Neural progenitor cell (in vitro differentiated cells): ENCODE results near the gene AP4M1. TPM values are rescaled to one million over a fixed set of nuclear protein-coding genes. Genes with fewer than 3 reads are reported as not detected.

Experiments
- DNase-seq: peaks from one replicate; pipeline ENCODE4 v3.0.0-alpha.2; 2016; ENCODE audit warnings: low spot score
- H2AFZ ChIP-seq: fragments of 200-600 bp; sonication (generic); replicated peaks from 2 replicates; pipeline ENCODE4 v1.6.1; 2016; ENCODE audit warnings: antibody characterized with exemption
- H3F3A ChIP-seq: fragments of 200-600 bp; sonication (generic); 2 replicates; pipeline ENCODE4 v1.6.1; 2016; ENCODE audit warnings: antibody characterized with exemption, low read depth
- H3K27ac ChIP-seq: fragments of 200-600 bp; sonication (generic); 2 replicates; pipeline ENCODE4 v1.5.1; 2016; ENCODE audit warnings: mild to moderate bottlenecking
- H3K27me3 ChIP-seq: fragments of 200-600 bp; sonication (generic); 2 replicates; pipeline ENCODE4 v1.6.1; 2016; ENCODE audit warnings: mild to moderate bottlenecking, moderate library complexity
- H3K36me3 ChIP-seq: fragments of 200-600 bp; sonication (generic); 2 replicates; pipeline ENCODE4 v1.5.1; 2016
- H3K4me1 ChIP-seq: fragments of 200-600 bp; sonication (generic); 2 replicates; pipeline ENCODE4 v1.6.1; 2016; ENCODE audit warnings: mixed run types
- H3K4me2 ChIP-seq: fragments of 200-600 bp; sonication (generic); 2 replicates; pipeline ENCODE4 v1.6.1; 2016
- H3K4me3 ChIP-seq: fragments of 200-600 bp; sonication (generic); 2 replicates; pipeline ENCODE4 v1.5.1; 2016
- H3K79me2 ChIP-seq: fragments of 200-600 bp; sonication (generic); 2 replicates; pipeline ENCODE4 v1.6.1; 2016; ENCODE audit warnings: low read depth
- H3K9ac ChIP-seq: fragments of 200-600 bp; sonication (generic); 2 replicates; pipeline ENCODE4 v1.6.1; 2016
- H3K9me3 ChIP-seq: fragments of 200-600 bp; sonication (generic); 2 replicates; pipeline ENCODE4 v1.5.1; 2016; ENCODE audit warnings: low read depth
- H4K20me1 ChIP-seq: fragments of 200-600 bp; sonication (generic); 2 replicates; pipeline ENCODE4 v1.6.1; 2016; ENCODE audit warnings: low read depth
- H3K27ac Mint-ChIP-seq: 3 replicates; pipeline ENCODE4 v1.8.0; 2021; ENCODE audit warnings: mixed read lengths
- H3K27me3 Mint-ChIP-seq: 2 replicates; pipeline ENCODE4 v1.8.0; 2022; ENCODE audit warnings: low read depth, mild to moderate bottlenecking, inconsistent platforms, moderate library complexity, mixed read lengths; ENCODE audit not compliant: insufficient read depth
- H3K36me3 Mint-ChIP-seq: 3 replicates; pipeline ENCODE4 v1.8.0; 2021; ENCODE audit warnings: mixed read lengths
- H3K4me1 Mint-ChIP-seq: 3 replicates; pipeline ENCODE4 v1.8.0; 2021; ENCODE audit warnings: mixed read lengths
- H3K4me3 Mint-ChIP-seq: 3 replicates; pipeline ENCODE4 v1.8.0; 2021; ENCODE audit warnings: mild to moderate bottlenecking, moderate library complexity, mixed read lengths
- H3K9me3 Mint-ChIP-seq: 3 replicates; pipeline ENCODE4 v1.8.0; 2020; ENCODE audit warnings: mixed read lengths
- EZH2 ChIP-seq: fragments of 200-600 bp; sonication (generic); IDR thresholded peaks from 2 replicates; pipeline ENCODE4 v1.6.1; 2017; ENCODE audit warnings: antibody characterized with exemption, mild to moderate bottlenecking, moderate library complexity
- EZH2phosphoT487 ChIP-seq: fragments of 200-600 bp; sonication (generic); IDR thresholded peaks from 2 replicates; pipeline ENCODE4 v1.6.1; 2017; ENCODE audit warnings: antibody characterized with exemption
- total RNA-seq: library from RNA; depleted of rRNA; stranded (reverse); fragments of >200 nt; gene quantifications from 2 replicates; pipeline ENCODE4 v1.2.3, GENCODE V29; 2015; ENCODE audit warnings: low replicate concordance
- TF ChIP-seq, protein P1 (sequence below): fragments of 200-600 bp; sonication (generic); IDR thresholded peaks from 2 replicates; pipeline ENCODE4 v1.5.1; 2017; ENCODE audit warnings: antibody characterized with exemption, mild to moderate bottlenecking

AP4M1 gene
- total RNA-seq, 1 donor from 2014 or later = 15.3 TPM

DNA sequence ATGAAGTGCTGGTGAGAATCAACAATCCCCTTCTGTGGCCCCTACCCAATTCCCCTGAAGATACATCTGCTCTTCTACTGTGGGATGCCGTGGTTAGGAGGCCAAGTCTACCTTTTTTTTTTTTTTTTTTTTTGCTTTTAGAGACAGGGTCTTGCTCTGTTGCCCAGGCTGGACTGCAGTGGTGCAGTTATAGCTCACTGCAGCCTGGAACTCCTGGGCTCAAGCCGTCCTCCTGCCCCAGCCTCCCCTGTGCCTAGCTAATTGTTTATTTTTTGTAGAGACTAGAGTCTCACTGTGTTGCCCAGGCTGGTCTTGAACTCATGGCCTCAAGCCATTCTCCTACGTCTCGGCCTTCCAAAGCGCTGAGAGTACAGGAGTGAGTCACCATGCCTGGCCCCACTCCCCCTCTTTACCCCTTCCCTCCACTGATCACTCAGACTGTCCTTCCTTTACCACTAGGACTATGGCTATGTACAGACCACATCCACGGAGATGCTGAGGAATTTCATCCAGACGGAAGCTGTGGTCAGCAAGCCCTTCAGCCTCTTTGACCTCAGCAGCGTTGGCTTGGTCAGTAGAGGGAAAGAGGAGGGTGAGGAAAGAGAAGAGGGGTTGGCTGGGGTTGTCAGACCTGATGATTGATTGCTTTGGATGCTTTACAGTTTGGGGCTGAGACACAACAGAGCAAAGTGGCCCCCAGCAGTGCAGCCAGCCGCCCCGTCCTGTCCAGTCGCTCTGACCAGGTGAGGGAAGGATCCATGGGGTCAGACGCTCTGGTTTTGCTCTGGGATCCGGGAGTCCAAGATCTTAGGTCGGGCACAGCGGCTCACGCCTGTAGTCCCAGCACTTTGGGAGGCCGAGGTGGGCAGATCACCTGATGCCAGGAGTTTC, 1.8 kb downstream of the AP4M1 start:
- Histone ChIP-seq H3K36me3 (peaks cover 18% of the 10 kb centered on the region), H3K27me3 (no peaks in the 10 kb centered on the region), H3K4me3 (no peak overlapping the region), H4K20me1 (peaks cover 21% of the 10 kb centered on the region), H3K79me2 (peaks cover 40% of the 10 kb centered on the region), H3F3A (peaks cover 42% of the 10 kb centered on the region), H3K4me1 (peaks cover 14% of the 10 kb centered on the region), H3K9me3 (no peaks in the 10 kb centered on the region), H2AFZ (no peak overlapping the region), H3K4me2 (no peak overlapping the region), H3K27ac (no peak overlapping the region), H3K9ac (no peak overlapping the region)
- TF ChIP-seq EZH2phosphoT487 (no peak), EZH2 (no peak)
- TF ChIP-seq, protein P1, sequence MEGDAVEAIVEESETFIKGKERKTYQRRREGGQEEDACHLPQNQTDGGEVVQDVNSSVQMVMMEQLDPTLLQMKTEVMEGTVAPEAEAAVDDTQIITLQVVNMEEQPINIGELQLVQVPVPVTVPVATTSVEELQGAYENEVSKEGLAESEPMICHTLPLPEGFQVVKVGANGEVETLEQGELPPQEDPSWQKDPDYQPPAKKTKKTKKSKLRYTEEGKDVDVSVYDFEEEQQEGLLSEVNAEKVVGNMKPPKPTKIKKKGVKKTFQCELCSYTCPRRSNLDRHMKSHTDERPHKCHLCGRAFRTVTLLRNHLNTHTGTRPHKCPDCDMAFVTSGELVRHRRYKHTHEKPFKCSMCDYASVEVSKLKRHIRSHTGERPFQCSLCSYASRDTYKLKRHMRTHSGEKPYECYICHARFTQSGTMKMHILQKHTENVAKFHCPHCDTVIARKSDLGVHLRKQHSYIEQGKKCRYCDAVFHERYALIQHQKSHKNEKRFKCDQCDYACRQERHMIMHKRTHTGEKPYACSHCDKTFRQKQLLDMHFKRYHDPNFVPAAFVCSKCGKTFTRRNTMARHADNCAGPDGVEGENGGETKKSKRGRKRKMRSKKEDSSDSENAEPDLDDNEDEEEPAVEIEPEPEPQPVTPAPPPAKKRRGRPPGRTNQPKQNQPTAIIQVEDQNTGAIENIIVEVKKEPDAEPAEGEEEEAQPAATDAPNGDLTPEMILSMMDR = no peak
- peaks cover 24% of the 10 kb centered on the region for H3K27me3 Mint-ChIP-seq
- DNase-seq = no peak
- H3K9me3 Mint-ChIP-seq = no peaks in the 10 kb centered on the region
- peaks cover 33% of the 10 kb centered on the region for H3K4me1 Mint-ChIP-seq
- peak overlapping the region; percentile 81 for H3K27ac Mint-ChIP-seq
- peaks cover 32% of the 10 kb centered on the region for H3K36me3 Mint-ChIP-seq
- peak overlapping the region; percentile 95 for H3K4me3 Mint-ChIP-seq

DNA sequence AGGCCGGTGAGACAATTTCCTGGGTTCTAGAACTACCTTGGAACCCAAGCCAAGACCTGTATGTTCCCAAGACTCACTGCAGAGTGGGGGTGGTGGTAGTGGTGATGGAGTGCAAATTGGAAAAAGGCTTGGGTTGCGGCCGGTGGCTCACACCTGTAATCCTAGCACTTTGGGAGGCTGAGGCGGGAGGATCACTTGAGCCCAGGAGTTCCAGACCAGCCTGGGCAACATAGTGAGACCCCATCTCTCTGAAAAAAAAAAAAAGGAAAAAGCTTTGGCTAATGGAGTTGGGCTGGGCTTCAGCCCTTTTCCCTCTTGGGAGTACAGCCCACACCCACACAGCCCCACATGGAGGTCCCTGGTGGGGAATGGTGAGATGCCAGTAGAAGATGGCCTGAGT, 4.1 kb downstream of the AP4M1 start:
- no peaks in the 10 kb centered on the region for H3K9me3 Mint-ChIP-seq
- H3K27ac ChIP-seq = no peak overlapping the region
- DNase-seq = no peak
- no peaks in the 10 kb centered on the region for H3K36me3 ChIP-seq
- no peak overlapping the region for H2AFZ ChIP-seq
- H3K27ac Mint-ChIP-seq = no peak overlapping the region
- H3K4me1 Mint-ChIP-seq = peaks cover 15% of the 10 kb centered on the region
- H3K27me3 ChIP-seq = no peaks in the 10 kb centered on the region
- H4K20me1 ChIP-seq = no peaks in the 10 kb centered on the region
- H3K4me2 ChIP-seq = no peak overlapping the region
- TF ChIP-seq EZH2phosphoT487 = no peak
- TF ChIP-seq, protein P1 = no peak
- TF ChIP-seq EZH2 = no peak
- no peaks in the 10 kb centered on the region for H3K4me1 ChIP-seq
- H3K4me3 ChIP-seq = no peak overlapping the region
- peaks cover 15% of the 10 kb centered on the region for H3K27me3 Mint-ChIP-seq
- peaks cover 15% of the 10 kb centered on the region for H3K36me3 Mint-ChIP-seq
- H3K9ac ChIP-seq = no peak overlapping the region
- H3F3A ChIP-seq = peaks cover 20% of the 10 kb centered on the region
- no peaks in the 10 kb centered on the region for H3K9me3 ChIP-seq
- peaks cover 16% of the 10 kb centered on the region for H3K79me2 ChIP-seq
- peak overlapping the region; percentile 57 for H3K4me3 Mint-ChIP-seq

DNA sequence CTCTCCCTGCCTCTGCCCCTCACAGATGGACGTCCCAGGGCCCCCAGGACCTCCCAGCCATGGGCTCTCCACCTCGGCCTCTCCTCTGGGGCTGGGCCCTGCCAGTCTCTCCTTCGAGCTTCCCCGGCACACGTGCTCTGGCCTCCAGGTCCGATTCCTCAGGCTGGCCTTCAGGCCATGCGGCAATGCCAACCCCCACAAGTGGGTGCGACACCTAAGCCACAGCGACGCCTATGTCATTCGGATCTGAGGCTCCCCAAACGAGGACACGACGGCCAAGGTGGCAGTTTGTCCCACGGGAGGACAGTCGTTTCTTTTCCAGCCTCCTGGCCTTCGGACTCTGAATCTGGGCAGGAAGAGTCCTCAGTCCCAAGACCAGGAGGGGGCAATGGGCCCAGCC, 5.2 kb downstream of the AP4M1 start:
- H3K27ac ChIP-seq = no peak overlapping the region
- no peaks in the 10 kb centered on the region for H3K27me3 ChIP-seq
- H2AFZ ChIP-seq = no peak overlapping the region
- peaks cover 9% of the 10 kb centered on the region for H3K79me2 ChIP-seq
- no peak for DNase-seq
- no peak overlapping the region for H3K27ac Mint-ChIP-seq
- peaks cover 12% of the 10 kb centered on the region for H3K27me3 Mint-ChIP-seq
- no peak overlapping the region for H3K4me3 Mint-ChIP-seq
- H3K4me2 ChIP-seq = no peak overlapping the region
- H3F3A ChIP-seq = peaks cover 15% of the 10 kb centered on the region
- peaks cover 15% of the 10 kb centered on the region for H3K4me1 Mint-ChIP-seq
- TF ChIP-seq, protein P1 = no peak
- H3K4me1 ChIP-seq = no peaks in the 10 kb centered on the region
- H3K36me3 Mint-ChIP-seq = peaks cover 18% of the 10 kb centered on the region
- no peak overlapping the region for H3K4me3 ChIP-seq
- H3K9me3 Mint-ChIP-seq = no peaks in the 10 kb centered on the region
- no peaks in the 10 kb centered on the region for H4K20me1 ChIP-seq
- H3K9me3 ChIP-seq = no peaks in the 10 kb centered on the region
- no peaks in the 10 kb centered on the region for H3K36me3 ChIP-seq
- no peak overlapping the region for H3K9ac ChIP-seq
